Bladder microvascular endothelial cell (primary cell): ENCODE data around the gene ABCC1. TPM values are rescaled to one million over a fixed set of nuclear protein-coding genes. Genes with fewer than 3 reads are reported as not detected.

ENCODE experiments used
- total RNA-seq: library from RNA; depleted of rRNA; stranded (reverse); fragments of >200 nt; gene quantifications from 2 replicates; pipeline ENCODE4 v1.2.3, GENCODE V29; 2014

The ABCC1 gene
- total RNA-seq: 26.2 and 160 TPM in 2 replicates

DNA sequence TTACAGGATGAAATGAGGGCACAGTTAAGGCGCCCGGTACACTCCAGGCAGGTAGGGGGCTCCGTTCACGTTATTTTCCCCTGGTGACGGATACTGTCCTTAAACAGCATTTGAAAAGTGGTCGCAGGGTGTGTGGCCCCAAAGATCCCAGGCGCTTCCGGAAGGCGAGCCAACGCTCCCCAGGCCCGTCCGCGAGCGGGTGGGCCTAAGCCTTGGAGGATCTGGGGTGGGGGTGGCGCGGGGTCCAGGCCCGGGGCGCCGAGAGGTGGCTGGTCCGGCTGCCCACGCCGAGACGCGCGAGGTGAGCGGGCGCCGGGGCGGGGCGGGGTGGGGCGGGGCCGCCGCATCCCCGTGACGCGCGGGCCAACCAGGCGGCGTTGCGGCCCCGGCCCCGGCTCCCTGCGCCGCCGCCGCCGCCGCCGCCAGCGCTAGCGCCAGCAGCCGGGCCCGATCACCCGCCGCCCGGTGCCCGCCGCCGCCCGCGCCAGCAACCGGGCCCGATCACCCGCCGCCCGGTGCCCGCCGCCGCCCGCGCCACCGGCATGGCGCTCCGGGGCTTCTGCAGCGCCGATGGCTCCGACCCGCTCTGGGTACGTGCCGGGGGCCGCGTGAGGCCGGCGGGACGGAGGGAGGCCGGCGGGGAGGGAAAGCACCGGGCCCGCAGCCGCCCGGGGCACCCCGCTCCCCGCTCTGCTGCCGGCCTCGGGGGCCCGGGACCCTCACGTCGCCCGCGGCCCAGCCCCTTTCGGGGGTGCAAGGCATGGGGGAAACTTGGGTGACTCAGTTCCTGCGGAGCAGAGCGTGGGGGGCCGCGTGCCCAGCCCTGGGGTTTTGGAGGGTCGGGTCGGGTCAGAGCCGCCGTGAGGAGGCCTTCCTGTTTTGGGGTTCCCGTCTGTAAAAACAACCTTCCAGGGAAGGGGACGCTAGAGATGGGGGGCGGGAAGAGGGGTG is at the start of gene ABCC1:
Gene ABCC1, plus strand, starts transcription at position 407 of the 951 bp plus-strand sequence. Its CDS starts 136 bp downstream, at position 543.

Other genes with a start within 250 kb of the ABCC1 start
- gene MYH11, start 92.6 kb upstream of the ABCC1 start, total RNA-seq: 0.32 TPM in 1 of 2 replicates, not detected in the other
- gene CEP20, start 61.0 kb upstream of the ABCC1 start, total RNA-seq: 17.3 and 19.5 TPM in 2 replicates